NCI-H2196 treated with DMSO at 0.1 percent for 48 hours (cell line): Measurements from ENCODE around the gene GPR65.

ENCODE experiments used
- DNase-seq: peaks from one replicate; lab custom pipeline; 2025; ENCODE audit not compliant: unreplicated experiment; lab: John Stamatoyannopoulos, UW

The GPR65 gene

GRCh38 chr14:88036422-88036821, 31.5 kb downstream of the GPR65 start:
- no peak for DNase-seq

- DNase-seq: no peak
Measured at GRCh38 chr14:88037325-88037724, 32.4 kb downstream of the GPR65 start.

- no peak for DNase-seq
Measured at GRCh38 chr14:88039197-88039596, 34.3 kb downstream of the GPR65 start.

- no peak for DNase-seq
Measured at GRCh38 chr14:88040146-88040545, 35.2 kb downstream of the GPR65 start.

- no peak for DNase-seq
Measured at GRCh38 chr14:88043529-88044443, 38.9 kb downstream of the GPR65 start.

GRCh38 chr14:88044444-88044758, 39.5 kb downstream of the GPR65 start:
- DNase-seq: no peak

GRCh38 chr14:88044776-88045446, 40.0 kb downstream of the GPR65 start:
- no peak for DNase-seq

GRCh38 chr14:88045705-88046104, 40.8 kb downstream of the GPR65 start:
- DNase-seq: no peak

GRCh38 chr14:88048351-88048750, 43.4 kb downstream of the GPR65 start:
- DNase-seq: no peak

GRCh38 chr14:88049266-88049665, 44.3 kb downstream of the GPR65 start:
- no peak for DNase-seq

GRCh38 chr14:88049936-88050335, 45.0 kb downstream of the GPR65 start:
- DNase-seq: no peak

GRCh38 chr14:88060576-88060975, 55.6 kb downstream of the GPR65 start:
- no peak for DNase-seq

GRCh38 chr14:88063811-88064210, 58.9 kb downstream of the GPR65 start:
- no peak for DNase-seq
